ENCODE measurements around the gene ZNRF1.

DNA sequence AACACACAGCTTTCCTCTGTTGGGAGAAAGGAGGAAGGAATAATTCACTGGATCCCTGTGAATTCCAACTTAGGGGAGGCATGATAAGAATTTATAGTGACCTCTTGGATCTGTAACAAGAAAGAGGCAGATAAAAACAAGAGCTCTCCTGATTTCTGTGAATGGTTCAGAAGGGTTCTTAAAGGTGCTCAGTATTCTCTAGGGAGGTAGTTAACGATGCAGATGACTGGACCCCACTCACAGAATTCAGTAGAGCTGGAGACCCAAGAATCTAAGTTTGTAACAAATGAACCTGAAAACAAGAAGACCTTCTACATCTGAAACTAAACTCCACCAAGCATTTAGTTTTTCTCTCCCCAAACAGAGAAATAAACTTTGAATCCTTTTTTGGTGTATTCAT is 8.6 kb downstream of the ZNRF1 start:
- TF ChIP-seq, protein P1, sequence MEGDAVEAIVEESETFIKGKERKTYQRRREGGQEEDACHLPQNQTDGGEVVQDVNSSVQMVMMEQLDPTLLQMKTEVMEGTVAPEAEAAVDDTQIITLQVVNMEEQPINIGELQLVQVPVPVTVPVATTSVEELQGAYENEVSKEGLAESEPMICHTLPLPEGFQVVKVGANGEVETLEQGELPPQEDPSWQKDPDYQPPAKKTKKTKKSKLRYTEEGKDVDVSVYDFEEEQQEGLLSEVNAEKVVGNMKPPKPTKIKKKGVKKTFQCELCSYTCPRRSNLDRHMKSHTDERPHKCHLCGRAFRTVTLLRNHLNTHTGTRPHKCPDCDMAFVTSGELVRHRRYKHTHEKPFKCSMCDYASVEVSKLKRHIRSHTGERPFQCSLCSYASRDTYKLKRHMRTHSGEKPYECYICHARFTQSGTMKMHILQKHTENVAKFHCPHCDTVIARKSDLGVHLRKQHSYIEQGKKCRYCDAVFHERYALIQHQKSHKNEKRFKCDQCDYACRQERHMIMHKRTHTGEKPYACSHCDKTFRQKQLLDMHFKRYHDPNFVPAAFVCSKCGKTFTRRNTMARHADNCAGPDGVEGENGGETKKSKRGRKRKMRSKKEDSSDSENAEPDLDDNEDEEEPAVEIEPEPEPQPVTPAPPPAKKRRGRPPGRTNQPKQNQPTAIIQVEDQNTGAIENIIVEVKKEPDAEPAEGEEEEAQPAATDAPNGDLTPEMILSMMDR (IDR thresholded peaks at IDR 0.05) = no peak
- TF ChIP-seq SIN3A (IDR thresholded peaks at IDR 0.05; ENCODE audit: borderline replicate concordance, insufficient read depth, low read depth, low read length) (no peak), POLR2AphosphoS5 (IDR thresholded peaks at IDR 0.05; ENCODE audit: low read depth, low read length) (no peak)
- TF ChIP-seq, protein P2, sequence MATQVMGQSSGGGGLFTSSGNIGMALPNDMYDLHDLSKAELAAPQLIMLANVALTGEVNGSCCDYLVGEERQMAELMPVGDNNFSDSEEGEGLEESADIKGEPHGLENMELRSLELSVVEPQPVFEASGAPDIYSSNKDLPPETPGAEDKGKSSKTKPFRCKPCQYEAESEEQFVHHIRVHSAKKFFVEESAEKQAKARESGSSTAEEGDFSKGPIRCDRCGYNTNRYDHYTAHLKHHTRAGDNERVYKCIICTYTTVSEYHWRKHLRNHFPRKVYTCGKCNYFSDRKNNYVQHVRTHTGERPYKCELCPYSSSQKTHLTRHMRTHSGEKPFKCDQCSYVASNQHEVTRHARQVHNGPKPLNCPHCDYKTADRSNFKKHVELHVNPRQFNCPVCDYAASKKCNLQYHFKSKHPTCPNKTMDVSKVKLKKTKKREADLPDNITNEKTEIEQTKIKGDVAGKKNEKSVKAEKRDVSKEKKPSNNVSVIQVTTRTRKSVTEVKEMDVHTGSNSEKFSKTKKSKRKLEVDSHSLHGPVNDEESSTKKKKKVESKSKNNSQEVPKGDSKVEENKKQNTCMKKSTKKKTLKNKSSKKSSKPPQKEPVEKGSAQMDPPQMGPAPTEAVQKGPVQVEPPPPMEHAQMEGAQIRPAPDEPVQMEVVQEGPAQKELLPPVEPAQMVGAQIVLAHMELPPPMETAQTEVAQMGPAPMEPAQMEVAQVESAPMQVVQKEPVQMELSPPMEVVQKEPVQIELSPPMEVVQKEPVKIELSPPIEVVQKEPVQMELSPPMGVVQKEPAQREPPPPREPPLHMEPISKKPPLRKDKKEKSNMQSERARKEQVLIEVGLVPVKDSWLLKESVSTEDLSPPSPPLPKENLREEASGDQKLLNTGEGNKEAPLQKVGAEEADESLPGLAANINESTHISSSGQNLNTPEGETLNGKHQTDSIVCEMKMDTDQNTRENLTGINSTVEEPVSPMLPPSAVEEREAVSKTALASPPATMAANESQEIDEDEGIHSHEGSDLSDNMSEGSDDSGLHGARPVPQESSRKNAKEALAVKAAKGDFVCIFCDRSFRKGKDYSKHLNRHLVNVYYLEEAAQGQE (IDR thresholded peaks at IDR 0.05; ENCODE audit: insufficient read depth in 1 of 2, low read depth in 2 of 2, low read length in 1 of 2) = no peak
